Skin of body (tissue), 3 donors: ENCODE data around the gene CRYBB2. TPM values are rescaled to one million over a fixed set of nuclear protein-coding genes. Genes with fewer than 3 reads are reported as not detected.
A peak's percentile ranks its signal among the peaks of the same experiment; 100 is the strongest.
"Not testable (repeated sequence)": the region's sequence is repeated elsewhere in the genome, so short reads cannot be mapped to it uniquely, and the experiment has no call there.

Experiments used
- DNase-seq: peaks from one replicate; lab custom pipeline; 2025; lab: John Stamatoyannopoulos, UW
- small RNA-seq: library from RNA; depleted of rRNA; stranded (forward); fragments of <200 nt; gene quantifications from one replicate; pipeline ENCODE3, GENCODE V24; 2014; ENCODE audit warnings: low replicate concordance
- total RNA-seq: library from RNA; depleted of rRNA; stranded (reverse); fragments of >200 nt; gene quantifications from one replicate; pipeline ENCODE4 v1.2.3, GENCODE V29; 2014

CRYBB2 gene
- total RNA-seq, 1 donor from 2014 or later: not detected

DNA sequence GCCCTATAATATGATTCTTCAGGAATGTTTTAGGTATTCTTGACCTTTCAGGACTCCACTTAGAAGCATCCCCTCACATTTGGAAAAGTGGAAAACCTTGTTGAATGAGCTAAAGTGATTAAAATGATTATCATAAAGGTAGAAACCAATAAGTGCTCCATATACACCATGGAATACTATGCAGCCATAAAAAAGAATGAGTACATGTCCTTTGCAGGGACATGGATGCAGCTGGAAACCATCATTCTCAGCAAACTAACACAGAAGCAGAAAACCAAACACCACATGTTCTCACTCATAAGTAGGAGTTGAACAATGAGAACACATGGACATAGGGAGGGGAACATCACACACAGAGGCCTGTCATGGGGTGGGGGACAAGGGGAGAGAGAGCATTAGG is 14.3 kb downstream of the CRYBB2 start:
- DNase-seq: not testable (repeated sequence)

DNA sequence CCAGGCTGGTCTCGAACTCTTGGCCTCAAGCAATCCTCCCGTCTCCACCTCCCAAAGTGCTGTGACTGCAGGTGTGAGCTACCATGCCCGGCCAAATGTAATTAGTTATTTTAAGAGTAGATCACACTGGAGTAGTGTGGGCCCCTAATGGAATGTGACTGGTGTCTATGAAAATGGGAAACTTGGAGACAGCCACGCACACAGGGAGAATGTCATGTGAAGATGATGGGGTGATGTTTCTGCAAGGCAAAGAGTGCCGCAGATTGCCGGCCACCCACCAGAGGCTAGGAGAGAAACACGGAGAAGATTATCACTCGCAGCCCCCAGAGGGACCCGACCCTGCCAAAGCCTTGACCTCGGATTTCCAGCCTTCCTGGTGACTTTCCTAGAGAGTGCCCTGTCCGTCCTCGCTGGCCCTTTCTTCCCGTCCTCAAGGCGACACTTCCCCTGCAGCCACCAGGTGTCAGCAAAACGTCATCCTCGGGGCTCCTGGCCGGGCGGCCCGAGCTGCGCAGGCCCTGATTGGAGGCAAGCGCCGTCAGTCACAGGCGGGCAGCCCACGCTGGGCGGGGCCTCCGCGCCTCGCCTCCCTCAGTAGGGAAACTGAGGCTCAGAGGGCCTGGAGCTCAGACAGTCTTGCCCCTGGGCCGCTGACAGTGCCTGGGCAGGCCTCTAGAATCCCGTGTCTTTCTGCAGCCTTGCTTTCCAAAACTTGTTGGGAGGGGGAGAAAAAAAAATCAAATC is 16.3 kb downstream of the CRYBB2 start:
- DNase-seq: peak; percentile 10

GRCh38 chr22:25236417-25236816 is 17.0 kb downstream of the CRYBB2 start:
- no peak for DNase-seq

DNA sequence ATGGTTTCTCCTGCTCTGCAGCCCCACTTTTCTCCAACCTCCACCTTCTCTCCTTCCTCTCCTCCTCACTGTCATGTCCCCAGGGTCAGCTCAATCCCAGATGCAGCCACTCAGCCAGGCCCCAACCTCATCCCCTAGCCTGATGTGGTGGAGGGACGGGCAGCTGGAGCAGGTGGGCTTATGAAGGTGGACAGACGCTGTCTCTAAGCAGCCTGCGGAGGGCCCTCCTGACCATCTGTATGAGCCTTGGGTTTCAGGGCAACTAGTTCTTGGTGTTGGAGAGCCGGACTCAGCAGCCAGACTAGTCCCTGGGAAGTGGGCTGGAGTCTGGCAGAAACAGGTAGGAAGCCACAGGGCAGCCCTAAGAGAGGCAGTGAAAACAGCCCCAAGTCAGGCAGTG is 18.1 kb downstream of the CRYBB2 start:
- no peak for DNase-seq

DNA sequence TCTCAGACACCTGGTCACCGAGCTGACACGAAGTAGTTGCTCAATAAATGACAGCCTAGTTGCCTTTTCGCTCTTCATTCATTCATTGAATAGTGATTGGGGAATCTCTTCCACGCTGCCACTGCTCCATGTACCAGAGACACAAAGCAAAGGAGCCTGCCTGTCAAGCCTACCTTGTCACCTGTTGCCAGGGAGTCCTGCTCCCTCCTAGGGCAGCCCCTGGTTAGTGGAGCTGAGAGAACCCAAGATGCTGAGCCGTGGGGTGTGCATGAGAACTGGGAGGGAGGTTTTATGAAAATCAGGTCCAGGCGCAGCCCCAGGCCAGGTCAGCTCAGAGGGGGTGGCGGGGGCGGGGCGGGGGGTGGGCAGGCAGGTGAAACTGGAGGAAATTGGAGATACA is 18.6 kb downstream of the CRYBB2 start:
- not testable (repeated sequence) for DNase-seq

DNA sequence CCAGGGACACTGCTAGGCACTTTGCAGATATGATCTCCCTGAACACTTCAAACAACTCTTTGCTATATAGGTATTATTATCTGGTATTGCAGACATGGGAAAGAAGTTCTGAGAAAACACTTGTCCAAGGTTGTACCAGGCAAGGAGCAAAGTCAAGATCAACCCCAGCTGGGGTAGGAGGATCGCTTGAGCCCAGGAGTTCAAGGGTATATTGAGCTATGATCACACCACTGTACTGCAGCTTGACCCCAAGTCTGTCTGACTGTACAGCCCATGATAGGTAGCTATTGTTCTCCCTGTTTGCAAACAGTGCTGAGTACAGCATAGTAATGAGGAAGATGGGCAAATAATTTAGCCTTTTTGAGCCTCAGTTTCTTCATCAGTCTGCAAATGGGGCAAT is 35.7 kb downstream of the CRYBB2 start:
- DNase-seq: not testable (repeated sequence)

- not testable (repeated sequence) for DNase-seq
Measured at GRCh38 chr22:25267567-25267966, 48.1 kb downstream of the CRYBB2 start.

DNA sequence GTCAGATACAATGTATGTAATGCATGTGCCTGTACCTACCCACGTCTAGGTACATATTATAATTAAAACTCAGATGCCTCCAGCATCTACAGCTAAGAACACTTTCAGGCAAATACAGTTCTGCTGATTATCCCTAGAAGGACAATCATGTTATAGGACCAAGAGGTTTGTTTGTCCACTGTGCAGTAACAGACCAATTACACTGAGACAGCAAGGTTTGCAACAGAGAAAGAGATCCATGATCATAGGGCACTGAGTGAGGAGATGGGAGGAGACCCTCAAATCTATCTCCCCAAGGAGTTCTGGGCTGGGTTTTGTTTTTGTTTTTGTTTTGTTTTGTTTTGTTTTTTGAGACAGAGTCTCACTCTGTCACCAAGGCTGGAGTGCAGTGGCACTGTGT is 49.5 kb downstream of the CRYBB2 start:
- not testable (repeated sequence) for DNase-seq

DNA sequence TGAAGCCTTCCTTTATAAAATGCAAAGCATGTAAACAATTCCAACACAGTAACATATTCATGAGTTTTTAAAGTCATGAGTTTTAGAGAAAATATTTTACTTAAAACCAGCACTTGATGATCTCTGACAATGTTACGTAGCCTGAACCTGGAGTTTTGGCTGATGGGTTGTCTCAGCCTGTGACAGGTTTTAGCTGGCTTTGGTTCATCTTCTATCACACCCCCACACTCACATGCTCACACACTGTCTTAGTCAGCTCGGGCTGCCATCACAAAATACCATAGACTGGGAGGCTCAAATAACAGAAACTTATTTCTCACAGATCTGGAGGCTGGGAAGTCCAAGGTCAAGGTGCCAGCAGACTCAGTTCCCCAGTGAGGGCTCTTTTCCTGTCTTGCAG is 50.6 kb downstream of the CRYBB2 start:
- DNase-seq: not testable (repeated sequence)

DNA sequence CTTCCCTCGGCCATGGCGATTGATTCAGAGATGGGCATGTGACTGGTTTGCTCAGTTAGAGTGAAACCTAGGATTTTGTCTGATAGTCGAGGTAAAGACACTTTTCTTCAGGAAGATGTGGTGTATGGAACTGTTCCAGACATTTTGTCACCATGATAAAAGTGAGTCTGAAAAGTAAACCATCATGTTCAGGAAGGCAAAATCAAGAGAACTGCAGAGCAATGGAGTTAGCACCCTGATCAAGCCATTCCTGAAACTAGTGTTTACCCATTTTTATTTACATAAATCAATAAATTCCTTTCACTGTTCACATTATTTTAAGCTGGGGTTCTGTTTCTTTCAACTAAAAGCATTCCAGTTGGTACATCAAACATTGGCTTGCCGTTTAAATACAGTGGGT is 53.8 kb downstream of the CRYBB2 start:
- not testable (repeated sequence) for DNase-seq

- not testable (repeated sequence) for DNase-seq
Measured at GRCh38 chr22:25273928-25274327, 54.5 kb downstream of the CRYBB2 start.

GRCh38 chr22:25280118-25280517 is 60.7 kb downstream of the CRYBB2 start:
- not testable (repeated sequence) for DNase-seq

Small RNA genes lying within 50 kb of the gene (small RNA-seq; reads per million reads assigned to genes)
- gene Z99916.2: not detected

Other genes starting within 250 kb of the CRYBB2 start
- gene CRYBB3, start 19.8 kb upstream of the CRYBB2 start, total RNA-seq: not detected